ENCODE measurements around the gene HNF1A. TPM values are rescaled to one million over a fixed set of nuclear protein-coding genes. Genes with fewer than 3 reads are reported as not detected.
"Not testable (repeated sequence)": the region's sequence is repeated elsewhere in the genome, so short reads cannot be mapped to it uniquely, and the experiment has no call there.

HNF1A gene
- polyA plus RNA-seq, 4 donors = 23.0 to 71.3 (median 37.2) TPM

- no peak overlapping the region for H3K27ac ChIP-seq (ENCODE audit: low read depth in 1 of 3, low read length in 2 of 3)
- H3K27me3 ChIP-seq (ENCODE audit: control insufficient read depth in 3 of 3, insufficient read depth in 3 of 3, low read length in 3 of 3) = no peaks in the 10 kb centered on the region
- H3K4me1 ChIP-seq (ENCODE audit: control insufficient read depth in 3 of 3, insufficient read depth in 2 of 3, low read depth in 1 of 3, low read length in 2 of 3) = peaks cover 0 to 3% (median 0%) of the 10 kb centered on the region in 3 donors
- FAIRE-seq (no peak), DNase-seq (no peak)
- H3K9me3 ChIP-seq (ENCODE audit: control insufficient read depth in 2 of 2, insufficient read depth in 1 of 2, low read depth in 1 of 2, low read length in 1 of 2) = no peaks in the 10 kb centered on the region
- WGBS, 3 donors = 69 to 88% (median 75%) methylated on average over 3 of the region's 3 CpGs
- no peaks in the 10 kb centered on the region for H3K36me3 ChIP-seq (ENCODE audit: control insufficient read depth in 3 of 3, insufficient read depth in 2 of 3, low read depth in 1 of 3, low read length in 3 of 3)
- no peak overlapping the region for H3K4me3 ChIP-seq (ENCODE audit: low read depth in 1 of 3, low read length in 3 of 3)
Observed at GRCh38 chr12:120938496-120938895, 39.8 kb upstream of the HNF1A start.

- no peak for FAIRE-seq
- Histone ChIP-seq H3K27me3 (ENCODE audit: control insufficient read depth in 3 of 3, insufficient read depth in 3 of 3, low read length in 3 of 3) (no peaks in the 10 kb centered on the region), H3K27ac (ENCODE audit: low read depth in 1 of 3, low read length in 2 of 3) (no peak overlapping the region), H3K4me1 (ENCODE audit: control insufficient read depth in 3 of 3, insufficient read depth in 2 of 3, low read depth in 1 of 3, low read length in 2 of 3) (peaks cover 0 to 3% (median 0%) of the 10 kb centered on the region in 3 donors), H3K4me3 (ENCODE audit: low read depth in 1 of 3, low read length in 3 of 3) (no peak overlapping the region), H3K36me3 (ENCODE audit: control insufficient read depth in 3 of 3, insufficient read depth in 2 of 3, low read depth in 1 of 3, low read length in 3 of 3) (no peaks in the 10 kb centered on the region), H3K9me3 (ENCODE audit: control insufficient read depth in 2 of 2, insufficient read depth in 1 of 2, low read depth in 1 of 2, low read length in 1 of 2) (no peaks in the 10 kb centered on the region)
- WGBS, 3 donors = 41 to 52% (median 44%) methylated on average over 3 of the region's 3 CpGs
- no peak for DNase-seq
Observed at GRCh38 chr12:120939523-120939922, 38.8 kb upstream of the HNF1A start.

- Histone ChIP-seq H3K4me1 (ENCODE audit: control insufficient read depth in 3 of 3, insufficient read depth in 2 of 3, low read depth in 1 of 3, low read length in 2 of 3) (peaks cover 0 to 3% (median 0%) of the 10 kb centered on the region in 3 donors), H3K36me3 (ENCODE audit: control insufficient read depth in 3 of 3, insufficient read depth in 2 of 3, low read depth in 1 of 3, low read length in 3 of 3) (no peaks in the 10 kb centered on the region), H3K27me3 (ENCODE audit: control insufficient read depth in 3 of 3, insufficient read depth in 3 of 3, low read length in 3 of 3) (no peaks in the 10 kb centered on the region), H3K4me3 (ENCODE audit: low read depth in 1 of 3, low read length in 3 of 3) (no peak overlapping the region), H3K27ac (ENCODE audit: low read depth in 1 of 3, low read length in 2 of 3) (no peak overlapping the region), H3K9me3 (ENCODE audit: control insufficient read depth in 2 of 2, insufficient read depth in 1 of 2, low read depth in 1 of 2, low read length in 1 of 2) (no peaks in the 10 kb centered on the region)
- no peak for DNase-seq
- no peak for FAIRE-seq
- 62 to 66% (median 65%) methylated on average over 5 of the region's 5 CpGs for WGBS, 3 donors
Observed at GRCh38 chr12:120940006-120940405, 38.3 kb upstream of the HNF1A start.

- WGBS, 3 donors = 67 to 81% (median 77%) methylated on average over 4 to 5 of the region's 5 CpGs
- H3K27me3 ChIP-seq (ENCODE audit: control insufficient read depth in 3 of 3, insufficient read depth in 3 of 3, low read length in 3 of 3) = no peaks in the 10 kb centered on the region
- FAIRE-seq = no peak
Observed at GRCh38 chr12:120940799-120941198, 37.5 kb upstream of the HNF1A start.

GRCh38 chr12:120941412-120941811 lies 36.9 kb upstream of the HNF1A start:
- H3K4me3 ChIP-seq (ENCODE audit: low read depth in 1 of 3, low read length in 3 of 3) = no peak overlapping the region
- 88 to 94% (median 89%) methylated on average over 4 of the region's 4 CpGs for WGBS, 3 donors
- peaks cover 0 to 3% (median 0%) of the 10 kb centered on the region in 3 donors for H3K4me1 ChIP-seq (ENCODE audit: control insufficient read depth in 3 of 3, insufficient read depth in 2 of 3, low read depth in 1 of 3, low read length in 2 of 3)
- H3K36me3 ChIP-seq (ENCODE audit: control insufficient read depth in 3 of 3, insufficient read depth in 2 of 3, low read depth in 1 of 3, low read length in 3 of 3) = no peaks in the 10 kb centered on the region
- DNase-seq (no peak), FAIRE-seq (no peak)
- H3K27me3 ChIP-seq (ENCODE audit: control insufficient read depth in 3 of 3, insufficient read depth in 3 of 3, low read length in 3 of 3) = no peaks in the 10 kb centered on the region
- H3K27ac ChIP-seq (ENCODE audit: low read depth in 1 of 3, low read length in 2 of 3) = no peak overlapping the region
- H3K9me3 ChIP-seq (ENCODE audit: control insufficient read depth in 2 of 2, insufficient read depth in 1 of 2, low read depth in 1 of 2, low read length in 1 of 2) = no peaks in the 10 kb centered on the region

More at GRCh38 chr12:120940799-120941198, 37.5 kb upstream of the HNF1A start:
- no peaks in the 10 kb centered on the region for H3K36me3 ChIP-seq (ENCODE audit: control insufficient read depth in 3 of 3, insufficient read depth in 2 of 3, low read depth in 1 of 3, low read length in 3 of 3)
- no peak for DNase-seq
- no peak overlapping the region for H3K27ac ChIP-seq (ENCODE audit: low read depth in 1 of 3, low read length in 2 of 3)
- peaks cover 0 to 3% (median 0%) of the 10 kb centered on the region in 3 donors for H3K4me1 ChIP-seq (ENCODE audit: control insufficient read depth in 3 of 3, insufficient read depth in 2 of 3, low read depth in 1 of 3, low read length in 2 of 3)
- H3K4me3 ChIP-seq (ENCODE audit: low read depth in 1 of 3, low read length in 3 of 3) = no peak overlapping the region
- no peaks in the 10 kb centered on the region for H3K9me3 ChIP-seq (ENCODE audit: control insufficient read depth in 2 of 2, insufficient read depth in 1 of 2, low read depth in 1 of 2, low read length in 1 of 2)

- DNase-seq (no peak), FAIRE-seq (no peak)
- Histone ChIP-seq H3K4me1 (ENCODE audit: control insufficient read depth in 3 of 3, insufficient read depth in 2 of 3, low read depth in 1 of 3, low read length in 2 of 3) (peaks cover 0 to 2% (median 0%) of the 10 kb centered on the region in 3 donors), H3K9me3 (ENCODE audit: control insufficient read depth in 2 of 2, insufficient read depth in 1 of 2, low read depth in 1 of 2, low read length in 1 of 2) (no peaks in the 10 kb centered on the region), H3K27me3 (ENCODE audit: control insufficient read depth in 3 of 3, insufficient read depth in 3 of 3, low read length in 3 of 3) (no peaks in the 10 kb centered on the region), H3K36me3 (ENCODE audit: control insufficient read depth in 3 of 3, insufficient read depth in 2 of 3, low read depth in 1 of 3, low read length in 3 of 3) (no peaks in the 10 kb centered on the region), H3K4me3 (ENCODE audit: low read depth in 1 of 3, low read length in 3 of 3) (no peak overlapping the region), H3K27ac (ENCODE audit: low read depth in 1 of 3, low read length in 2 of 3) (no peak overlapping the region)
- 48 to 55% (median 54%) methylated on average over 3 of the region's 3 CpGs for WGBS, 3 donors
Observed at GRCh38 chr12:120941846-120942405, 36.4 kb upstream of the HNF1A start.

- H3K9me3 ChIP-seq (ENCODE audit: control insufficient read depth in 2 of 2, insufficient read depth in 1 of 2, low read depth in 1 of 2, low read length in 1 of 2) = peaks cover 0 to 3% of the 10 kb centered on the region in 2 donors
- H3K27ac ChIP-seq (ENCODE audit: low read depth in 1 of 3, low read length in 2 of 3) = no peak overlapping the region
- FAIRE-seq (no peak), DNase-seq (no peak)
- 83 to 90% (median 83%) methylated on average over 3 of the region's 3 CpGs for WGBS, 3 donors
- H3K4me3 ChIP-seq (ENCODE audit: low read depth in 1 of 3, low read length in 3 of 3) = no peak overlapping the region
- H3K4me1 ChIP-seq (ENCODE audit: control insufficient read depth in 3 of 3, insufficient read depth in 2 of 3, low read depth in 1 of 3, low read length in 2 of 3) = no peaks in the 10 kb centered on the region
- H3K27me3 ChIP-seq (ENCODE audit: control insufficient read depth in 3 of 3, insufficient read depth in 3 of 3, low read length in 3 of 3) = no peaks in the 10 kb centered on the region
- H3K36me3 ChIP-seq (ENCODE audit: control insufficient read depth in 3 of 3, insufficient read depth in 2 of 3, low read depth in 1 of 3, low read length in 3 of 3) = no peaks in the 10 kb centered on the region
Observed at GRCh38 chr12:120943482-120943881, 34.9 kb upstream of the HNF1A start.

GRCh38 chr12:120944645-120945217 lies 33.6 kb upstream of the HNF1A start:
- Histone ChIP-seq H3K36me3 (ENCODE audit: control insufficient read depth in 3 of 3, insufficient read depth in 2 of 3, low read depth in 1 of 3, low read length in 3 of 3) (peaks cover 0 to 6% (median 0%) of the 10 kb centered on the region in 3 donors), H3K27me3 (ENCODE audit: control insufficient read depth in 3 of 3, insufficient read depth in 3 of 3, low read length in 3 of 3) (no peaks in the 10 kb centered on the region), H3K27ac (ENCODE audit: low read depth in 1 of 3, low read length in 2 of 3) (no peak overlapping the region), H3K4me1 (ENCODE audit: control insufficient read depth in 3 of 3, insufficient read depth in 2 of 3, low read depth in 1 of 3, low read length in 2 of 3) (no peaks in the 10 kb centered on the region), H3K4me3 (ENCODE audit: low read depth in 1 of 3, low read length in 3 of 3) (no peak overlapping the region), H3K9me3 (ENCODE audit: control insufficient read depth in 2 of 2, insufficient read depth in 1 of 2, low read depth in 1 of 2, low read length in 1 of 2) (peaks cover 0 to 7% of the 10 kb centered on the region in 2 donors)
- FAIRE-seq (no peak), DNase-seq (peak; percentile 56 to 72)
- 40 to 49% (median 45%) methylated on average over 8 to 9 of the region's 9 CpGs for WGBS, 3 donors

GRCh38 chr12:120945516-120945915 lies 32.8 kb upstream of the HNF1A start:
- not testable (repeated sequence) for H3K36me3 ChIP-seq (ENCODE audit: control insufficient read depth in 3 of 3, insufficient read depth in 2 of 3, low read depth in 1 of 3, low read length in 3 of 3); DNase-seq; FAIRE-seq; H3K9me3 ChIP-seq (ENCODE audit: control insufficient read depth in 2 of 2, insufficient read depth in 1 of 2, low read depth in 1 of 2, low read length in 1 of 2); H3K27me3 ChIP-seq (ENCODE audit: control insufficient read depth in 3 of 3, insufficient read depth in 3 of 3, low read length in 3 of 3); H3K27ac ChIP-seq (ENCODE audit: low read depth in 1 of 3, low read length in 2 of 3); H3K4me3 ChIP-seq (ENCODE audit: low read depth in 1 of 3, low read length in 3 of 3); H3K4me1 ChIP-seq (ENCODE audit: control insufficient read depth in 3 of 3, insufficient read depth in 2 of 3, low read depth in 1 of 3, low read length in 2 of 3)
- WGBS, 3 donors = 75 to 82% (median 81%) methylated on average over 6 of the region's 6 CpGs
